ENCODE measurements around the gene FXYD1. TPM values are rescaled to one million over a fixed set of nuclear protein-coding genes. Genes with fewer than 3 reads are reported as not detected.

The FXYD1 gene
- total and polyA plus RNA-seq, 2 donors = 3.2 to 17.1 TPM

DNA sequence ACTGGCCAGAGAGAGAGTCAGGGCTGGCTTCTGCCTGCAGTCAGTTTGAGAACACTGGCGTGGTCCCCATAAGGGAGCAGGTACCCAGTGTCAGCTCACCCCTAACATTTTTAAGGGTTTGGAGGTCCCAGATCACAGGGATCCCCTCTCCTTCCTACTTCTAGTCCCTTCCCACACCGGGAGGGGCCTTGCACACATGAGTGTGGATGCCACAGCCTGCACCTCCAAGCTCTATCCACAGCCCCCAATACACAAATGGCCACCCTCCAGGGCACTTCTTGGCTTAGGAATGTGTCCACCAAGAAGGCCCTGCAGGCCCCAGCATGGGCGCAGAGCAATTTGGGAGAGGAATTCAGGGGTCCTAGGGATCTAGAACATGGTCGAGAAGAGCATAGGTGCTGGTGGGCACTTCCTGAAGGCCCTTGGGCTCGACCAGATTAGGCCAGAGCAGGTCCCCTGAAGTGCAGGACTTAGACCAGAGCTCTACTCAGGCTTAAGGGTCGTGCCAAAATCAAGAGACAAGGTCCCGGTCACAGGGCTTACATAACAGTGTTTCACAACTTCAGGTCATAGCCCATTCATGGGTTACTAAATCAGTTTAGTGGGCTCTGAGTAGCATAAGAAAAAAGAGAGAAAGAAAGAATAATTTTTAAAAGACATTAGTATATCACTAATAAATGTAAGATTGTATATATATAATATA, 31.9 kb downstream of the FXYD1 start:
- peaks cover 9 to 20% of the 10 kb centered on the region in 2 donors for H3K36me3 ChIP-seq (ENCODE audit: control insufficient read depth in 2 of 2, insufficient read depth in 2 of 2, low read length in 1 of 2)
- H3K4me3 ChIP-seq (ENCODE audit: low read length in 2 of 2) = no peak overlapping the region
- H3K4me1 ChIP-seq (ENCODE audit: control insufficient read depth in 2 of 2, insufficient read depth in 2 of 2, low read length in 2 of 2) = peaks cover 0 to 6% of the 10 kb centered on the region in 2 donors
- H3K27ac ChIP-seq (ENCODE audit: low read depth in 1 of 2, low read length in 1 of 2) = no peak overlapping the region
- H3K27me3 ChIP-seq (ENCODE audit: control insufficient read depth in 2 of 2, insufficient read depth in 1 of 2, low read length in 1 of 2) = no peaks in the 10 kb centered on the region
- 92% methylated on average over 7 of the region's 7 CpGs for WGBS
- DNase-seq (ENCODE audit: low read depth in 6 of 9, low spot score in 9 of 9) = no peak
- peaks cover 3 to 20% of the 10 kb centered on the region in 2 donors for H3K9me3 ChIP-seq (ENCODE audit: control insufficient read depth in 2 of 2, insufficient read depth in 1 of 2, low read length in 1 of 2)

DNA sequence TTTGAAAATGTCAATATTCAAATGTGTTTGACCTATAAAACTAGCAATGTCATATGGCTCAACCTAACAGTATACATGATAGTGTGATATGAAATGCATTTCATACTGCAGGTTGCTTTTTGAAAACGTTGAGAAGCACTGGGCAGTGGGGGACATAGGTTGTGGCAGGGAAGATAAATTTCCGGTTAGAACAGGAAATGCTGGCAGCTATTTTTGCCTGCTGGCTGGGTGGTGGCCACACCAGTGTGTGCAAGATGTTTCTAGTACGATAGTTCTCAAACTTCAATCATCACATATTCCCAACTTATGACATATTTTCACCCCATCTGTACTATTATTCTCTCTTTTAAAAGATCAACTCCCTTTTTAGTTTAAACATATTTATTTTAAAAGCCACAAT, 33.1 kb downstream of the FXYD1 start:
- DNase-seq (ENCODE audit: low read depth in 6 of 9, low spot score in 9 of 9) = no peak
- WGBS = 32% methylated on average over 3 of the region's 3 CpGs
- peaks cover 0 to 7% of the 10 kb centered on the region in 2 donors for H3K9me3 ChIP-seq (ENCODE audit: control insufficient read depth in 2 of 2, insufficient read depth in 1 of 2, low read length in 1 of 2)
- H3K4me3 ChIP-seq (ENCODE audit: low read length in 2 of 2) = no peak overlapping the region
- peaks cover 0 to 6% of the 10 kb centered on the region in 2 donors for H3K4me1 ChIP-seq (ENCODE audit: control insufficient read depth in 2 of 2, insufficient read depth in 2 of 2, low read length in 2 of 2)
- no peak overlapping the region for H3K27ac ChIP-seq (ENCODE audit: low read depth in 1 of 2, low read length in 1 of 2)
- H3K27me3 ChIP-seq (ENCODE audit: control insufficient read depth in 2 of 2, insufficient read depth in 1 of 2, low read length in 1 of 2) = no peaks in the 10 kb centered on the region
- peaks cover 0 to 9% of the 10 kb centered on the region in 2 donors for H3K36me3 ChIP-seq (ENCODE audit: control insufficient read depth in 2 of 2, insufficient read depth in 2 of 2, low read length in 1 of 2)

DNA sequence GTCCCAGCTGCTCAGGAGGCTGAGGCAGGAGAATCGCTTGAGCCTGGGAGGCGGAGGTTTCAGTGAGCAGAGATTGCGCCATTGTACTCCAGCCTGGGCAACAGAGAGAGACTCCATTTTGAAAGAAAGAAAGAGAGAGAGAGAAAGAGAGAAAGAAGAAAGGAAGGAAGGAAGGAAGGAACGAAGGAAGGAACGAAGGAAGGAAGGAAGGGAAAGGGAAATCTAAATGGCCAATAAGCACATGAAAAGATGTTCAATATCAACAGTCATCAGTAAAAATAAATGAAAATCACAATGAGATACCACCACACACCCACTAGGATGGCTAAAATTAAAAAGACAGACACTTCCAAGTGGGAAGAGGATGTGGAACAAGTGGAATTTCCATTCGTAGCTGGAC, 35.6 kb downstream of the FXYD1 start:
- Histone ChIP-seq H3K9me3 (ENCODE audit: control insufficient read depth in 2 of 2, insufficient read depth in 1 of 2, low read length in 1 of 2) (peaks cover 0 to 9% of the 10 kb centered on the region in 2 donors), H3K4me3 (ENCODE audit: low read length in 2 of 2) (no peak overlapping the region), H3K36me3 (ENCODE audit: control insufficient read depth in 2 of 2, insufficient read depth in 2 of 2, low read length in 1 of 2) (peaks cover 0 to 4% of the 10 kb centered on the region in 2 donors), H3K4me1 (ENCODE audit: control insufficient read depth in 2 of 2, insufficient read depth in 2 of 2, low read length in 2 of 2) (peaks cover 4 to 5% of the 10 kb centered on the region in 2 donors), H3K27ac (ENCODE audit: low read depth in 1 of 2, low read length in 1 of 2) (no peak overlapping the region), H3K27me3 (ENCODE audit: control insufficient read depth in 2 of 2, insufficient read depth in 1 of 2, low read length in 1 of 2) (no peaks in the 10 kb centered on the region)
- WGBS = 93% methylated on average over 6 of the region's 6 CpGs
- no peak for DNase-seq (ENCODE audit: low read depth in 6 of 9, low spot score in 9 of 9)

DNA sequence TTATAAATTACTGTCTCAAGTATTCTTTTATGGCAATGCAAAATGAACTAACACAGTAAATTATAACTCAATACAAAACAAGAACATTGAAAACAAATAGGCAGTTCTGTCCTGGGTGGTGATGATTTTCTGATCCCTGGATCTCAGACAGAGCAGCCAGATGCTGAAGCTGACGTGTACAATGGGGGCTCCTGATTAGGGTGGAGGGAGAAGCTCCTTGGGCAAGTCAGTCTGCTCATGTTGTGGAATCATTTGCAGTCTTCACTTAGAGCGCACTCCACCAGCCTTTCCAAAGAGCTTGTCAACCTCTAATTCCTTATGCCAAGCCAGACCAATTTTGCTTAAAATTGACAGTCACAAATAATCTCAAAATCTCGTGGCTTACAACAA, 37.6 kb downstream of the FXYD1 start:
- no peaks in the 10 kb centered on the region for H3K36me3 ChIP-seq (ENCODE audit: control insufficient read depth in 2 of 2, insufficient read depth in 2 of 2, low read length in 1 of 2)
- H3K4me1 ChIP-seq (ENCODE audit: control insufficient read depth in 2 of 2, insufficient read depth in 2 of 2, low read length in 2 of 2) = peaks cover 5 to 13% of the 10 kb centered on the region in 2 donors
- H3K4me3 ChIP-seq (ENCODE audit: low read length in 2 of 2) = no peak overlapping the region
- no peak for DNase-seq (ENCODE audit: low read depth in 6 of 9, low spot score in 9 of 9)
- no peak overlapping the region for H3K27ac ChIP-seq (ENCODE audit: low read depth in 1 of 2, low read length in 1 of 2)
- peaks cover 0 to 9% of the 10 kb centered on the region in 2 donors for H3K9me3 ChIP-seq (ENCODE audit: control insufficient read depth in 2 of 2, insufficient read depth in 1 of 2, low read length in 1 of 2)
- no peaks in the 10 kb centered on the region for H3K27me3 ChIP-seq (ENCODE audit: control insufficient read depth in 2 of 2, insufficient read depth in 1 of 2, low read length in 1 of 2)
- WGBS = 91% methylated on average over 3 of the region's 3 CpGs

GRCh38 chr19:35177377-35178274, 39.0 kb downstream of the FXYD1 start:
- Histone ChIP-seq H3K9me3 (ENCODE audit: control insufficient read depth in 2 of 2, insufficient read depth in 1 of 2, low read length in 1 of 2) (peaks cover 0 to 6% of the 10 kb centered on the region in 2 donors), H3K27me3 (ENCODE audit: control insufficient read depth in 2 of 2, insufficient read depth in 1 of 2, low read length in 1 of 2) (no peaks in the 10 kb centered on the region), H3K27ac (ENCODE audit: low read depth in 1 of 2, low read length in 1 of 2) (no peak overlapping the region), H3K4me1 (ENCODE audit: control insufficient read depth in 2 of 2, insufficient read depth in 2 of 2, low read length in 2 of 2) (peaks cover 5 to 13% of the 10 kb centered on the region in 2 donors), H3K36me3 (ENCODE audit: control insufficient read depth in 2 of 2, insufficient read depth in 2 of 2, low read length in 1 of 2) (no peaks in the 10 kb centered on the region), H3K4me3 (ENCODE audit: low read length in 2 of 2) (no peak overlapping the region)
- WGBS = 87% methylated on average over 7 of the region's 7 CpGs
- no peak for DNase-seq (ENCODE audit: low read depth in 6 of 9, low spot score in 9 of 9)

- H3K27me3 ChIP-seq (ENCODE audit: control insufficient read depth in 2 of 2, insufficient read depth in 1 of 2, low read length in 1 of 2) = no peaks in the 10 kb centered on the region
- no peak overlapping the region for H3K27ac ChIP-seq (ENCODE audit: low read depth in 1 of 2, low read length in 1 of 2)
- DNase-seq (ENCODE audit: low read depth in 6 of 9, low spot score in 9 of 9) = no peak
- H3K36me3 ChIP-seq (ENCODE audit: control insufficient read depth in 2 of 2, insufficient read depth in 2 of 2, low read length in 1 of 2) = no peaks in the 10 kb centered on the region
- no peak overlapping the region for H3K4me3 ChIP-seq (ENCODE audit: low read length in 2 of 2)
- WGBS = 79% methylated on average over 2 of the region's 2 CpGs
- peaks cover 5 to 13% of the 10 kb centered on the region in 2 donors for H3K4me1 ChIP-seq (ENCODE audit: control insufficient read depth in 2 of 2, insufficient read depth in 2 of 2, low read length in 2 of 2)
- H3K9me3 ChIP-seq (ENCODE audit: control insufficient read depth in 2 of 2, insufficient read depth in 1 of 2, low read length in 1 of 2) = peaks cover 0 to 2% of the 10 kb centered on the region in 2 donors
Measured at GRCh38 chr19:35178701-35179100, 40.1 kb downstream of the FXYD1 start.

DNA sequence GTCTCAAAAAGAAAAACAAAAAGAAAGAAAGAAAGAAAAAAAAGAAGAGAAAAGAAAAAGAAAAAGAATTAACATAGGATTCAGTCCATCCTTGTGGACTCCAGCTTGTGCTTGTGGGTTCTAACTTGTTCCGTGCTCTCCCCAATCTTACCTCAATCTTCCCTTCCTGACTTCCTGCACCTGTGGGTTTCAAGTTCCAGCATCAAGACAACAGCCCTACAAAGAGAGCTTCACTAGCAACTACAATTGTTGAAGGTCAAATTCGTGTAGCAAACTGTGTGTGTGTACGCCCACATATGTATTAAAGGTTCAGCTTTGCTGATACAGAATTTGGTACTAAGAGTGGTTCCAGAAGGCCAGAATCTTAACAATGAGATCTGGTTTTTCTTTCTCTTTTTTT, 41.2 kb downstream of the FXYD1 start:
- Histone ChIP-seq H3K27ac (ENCODE audit: low read depth in 1 of 2, low read length in 1 of 2) (no peak overlapping the region), H3K36me3 (ENCODE audit: control insufficient read depth in 2 of 2, insufficient read depth in 2 of 2, low read length in 1 of 2) (no peaks in the 10 kb centered on the region), H3K4me1 (ENCODE audit: control insufficient read depth in 2 of 2, insufficient read depth in 2 of 2, low read length in 2 of 2) (peaks cover 5 to 13% of the 10 kb centered on the region in 2 donors), H3K27me3 (ENCODE audit: control insufficient read depth in 2 of 2, insufficient read depth in 1 of 2, low read length in 1 of 2) (no peaks in the 10 kb centered on the region), H3K9me3 (ENCODE audit: control insufficient read depth in 2 of 2, insufficient read depth in 1 of 2, low read length in 1 of 2) (peaks cover 0 to 2% of the 10 kb centered on the region in 2 donors), H3K4me3 (ENCODE audit: low read length in 2 of 2) (no peak overlapping the region)
- WGBS = 12% methylated on average over 3 of the region's 3 CpGs
- DNase-seq (ENCODE audit: low read depth in 6 of 9, low spot score in 9 of 9) = peak in 7 of 9 donors; percentile 6 to 63 (median 35)

DNA sequence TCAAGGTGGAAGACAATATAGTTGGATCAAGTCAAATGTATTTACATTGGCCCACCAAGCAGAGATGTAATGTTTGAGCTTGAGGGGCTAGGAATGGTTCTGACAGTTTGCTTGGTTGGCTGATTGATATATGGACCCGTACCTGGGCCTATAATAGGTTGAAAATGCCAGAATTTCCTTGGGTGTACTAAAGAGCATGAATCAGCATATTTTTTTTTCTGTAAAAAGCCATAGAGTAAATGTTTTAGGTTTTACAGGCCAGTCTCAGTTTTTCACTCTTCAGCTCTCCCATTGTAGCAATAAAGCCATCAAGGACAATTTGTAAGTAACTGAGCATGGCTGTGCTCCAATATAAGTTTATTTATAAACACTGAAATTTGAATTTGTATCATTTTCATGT, 42.8 kb downstream of the FXYD1 start:
- H3K27me3 ChIP-seq (ENCODE audit: control insufficient read depth in 2 of 2, insufficient read depth in 1 of 2, low read length in 1 of 2) = no peaks in the 10 kb centered on the region
- H3K27ac ChIP-seq (ENCODE audit: low read depth in 1 of 2, low read length in 1 of 2) = no peak overlapping the region
- DNase-seq (ENCODE audit: low read depth in 6 of 9, low spot score in 9 of 9) = no peak
- peaks cover 0 to 2% of the 10 kb centered on the region in 2 donors for H3K9me3 ChIP-seq (ENCODE audit: control insufficient read depth in 2 of 2, insufficient read depth in 1 of 2, low read length in 1 of 2)
- H3K36me3 ChIP-seq (ENCODE audit: control insufficient read depth in 2 of 2, insufficient read depth in 2 of 2, low read length in 1 of 2) = no peaks in the 10 kb centered on the region
- H3K4me1 ChIP-seq (ENCODE audit: control insufficient read depth in 2 of 2, insufficient read depth in 2 of 2, low read length in 2 of 2) = peaks cover 5 to 13% of the 10 kb centered on the region in 2 donors
- 97% methylated on average over 1 of the region's 1 CpG for WGBS
- no peak overlapping the region for H3K4me3 ChIP-seq (ENCODE audit: low read length in 2 of 2)

DNA sequence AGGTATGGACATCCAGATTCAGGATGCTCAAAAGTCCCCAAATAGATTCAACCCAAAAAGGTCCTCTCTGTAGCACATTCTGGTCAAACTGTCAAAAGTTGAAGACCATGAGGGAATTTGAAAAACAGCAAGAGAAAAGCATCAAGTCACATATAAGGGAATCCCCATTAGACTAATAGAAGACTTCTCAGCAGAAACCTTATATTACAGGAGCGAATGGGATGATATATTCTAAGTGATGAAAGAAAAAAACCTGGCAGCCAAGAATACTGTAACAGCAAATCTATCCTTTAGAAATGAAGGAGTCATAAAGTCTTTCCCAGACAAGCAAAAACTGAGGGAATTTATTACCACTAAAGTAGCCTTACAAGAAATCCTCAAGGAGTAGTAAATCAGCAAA, 45.6 kb downstream of the FXYD1 start:
- WGBS = 96% methylated on average over 1 of the region's 1 CpG
- H3K9me3 ChIP-seq (ENCODE audit: control insufficient read depth in 2 of 2, insufficient read depth in 1 of 2, low read length in 1 of 2) = no peaks in the 10 kb centered on the region
- H3K36me3 ChIP-seq (ENCODE audit: control insufficient read depth in 2 of 2, insufficient read depth in 2 of 2, low read length in 1 of 2) = no peaks in the 10 kb centered on the region
- H3K4me1 ChIP-seq (ENCODE audit: control insufficient read depth in 2 of 2, insufficient read depth in 2 of 2, low read length in 2 of 2) = peaks cover 0 to 9% of the 10 kb centered on the region in 2 donors
- no peak for DNase-seq (ENCODE audit: low read depth in 6 of 9, low spot score in 9 of 9)
- no peak overlapping the region for H3K27ac ChIP-seq (ENCODE audit: low read depth in 1 of 2, low read length in 1 of 2)
- no peaks in the 10 kb centered on the region for H3K27me3 ChIP-seq (ENCODE audit: control insufficient read depth in 2 of 2, insufficient read depth in 1 of 2, low read length in 1 of 2)
- H3K4me3 ChIP-seq (ENCODE audit: low read length in 2 of 2) = no peak overlapping the region
